Measurements from ENCODE around the gene TBC1D10B.

DNA sequence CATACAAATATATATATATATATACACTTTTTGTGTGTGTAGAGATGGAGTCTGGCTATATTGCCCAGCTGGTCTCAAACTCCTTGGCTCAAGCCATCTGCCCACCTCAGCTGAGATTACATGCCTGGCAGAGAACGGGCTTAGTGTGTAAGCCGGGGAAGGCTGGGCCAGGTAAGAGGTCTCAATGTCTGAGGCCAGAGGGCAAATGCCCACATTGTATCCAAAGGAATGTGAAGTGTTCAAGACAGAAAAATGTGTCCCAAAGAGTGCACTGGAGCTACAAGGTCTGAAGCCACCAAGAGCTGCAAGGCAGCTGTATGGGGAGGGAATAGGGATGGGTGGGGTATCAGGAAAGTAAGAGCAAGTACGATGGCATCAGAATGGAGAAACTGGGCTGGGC, 24.0 kb downstream of the TBC1D10B start:
- TF ChIP-seq, protein P1, sequence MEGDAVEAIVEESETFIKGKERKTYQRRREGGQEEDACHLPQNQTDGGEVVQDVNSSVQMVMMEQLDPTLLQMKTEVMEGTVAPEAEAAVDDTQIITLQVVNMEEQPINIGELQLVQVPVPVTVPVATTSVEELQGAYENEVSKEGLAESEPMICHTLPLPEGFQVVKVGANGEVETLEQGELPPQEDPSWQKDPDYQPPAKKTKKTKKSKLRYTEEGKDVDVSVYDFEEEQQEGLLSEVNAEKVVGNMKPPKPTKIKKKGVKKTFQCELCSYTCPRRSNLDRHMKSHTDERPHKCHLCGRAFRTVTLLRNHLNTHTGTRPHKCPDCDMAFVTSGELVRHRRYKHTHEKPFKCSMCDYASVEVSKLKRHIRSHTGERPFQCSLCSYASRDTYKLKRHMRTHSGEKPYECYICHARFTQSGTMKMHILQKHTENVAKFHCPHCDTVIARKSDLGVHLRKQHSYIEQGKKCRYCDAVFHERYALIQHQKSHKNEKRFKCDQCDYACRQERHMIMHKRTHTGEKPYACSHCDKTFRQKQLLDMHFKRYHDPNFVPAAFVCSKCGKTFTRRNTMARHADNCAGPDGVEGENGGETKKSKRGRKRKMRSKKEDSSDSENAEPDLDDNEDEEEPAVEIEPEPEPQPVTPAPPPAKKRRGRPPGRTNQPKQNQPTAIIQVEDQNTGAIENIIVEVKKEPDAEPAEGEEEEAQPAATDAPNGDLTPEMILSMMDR (IDR thresholded peaks at IDR 0.05): no peak
- no peak for TF ChIP-seq EZH2 (IDR thresholded peaks at IDR 0.05; ENCODE audit: borderline replicate concordance, insufficient read depth, low read depth, low read length, poor library complexity, severe bottlenecking)
